ENCODE measurements around the gene DUS3L.

Gene DUS3L

DNA sequence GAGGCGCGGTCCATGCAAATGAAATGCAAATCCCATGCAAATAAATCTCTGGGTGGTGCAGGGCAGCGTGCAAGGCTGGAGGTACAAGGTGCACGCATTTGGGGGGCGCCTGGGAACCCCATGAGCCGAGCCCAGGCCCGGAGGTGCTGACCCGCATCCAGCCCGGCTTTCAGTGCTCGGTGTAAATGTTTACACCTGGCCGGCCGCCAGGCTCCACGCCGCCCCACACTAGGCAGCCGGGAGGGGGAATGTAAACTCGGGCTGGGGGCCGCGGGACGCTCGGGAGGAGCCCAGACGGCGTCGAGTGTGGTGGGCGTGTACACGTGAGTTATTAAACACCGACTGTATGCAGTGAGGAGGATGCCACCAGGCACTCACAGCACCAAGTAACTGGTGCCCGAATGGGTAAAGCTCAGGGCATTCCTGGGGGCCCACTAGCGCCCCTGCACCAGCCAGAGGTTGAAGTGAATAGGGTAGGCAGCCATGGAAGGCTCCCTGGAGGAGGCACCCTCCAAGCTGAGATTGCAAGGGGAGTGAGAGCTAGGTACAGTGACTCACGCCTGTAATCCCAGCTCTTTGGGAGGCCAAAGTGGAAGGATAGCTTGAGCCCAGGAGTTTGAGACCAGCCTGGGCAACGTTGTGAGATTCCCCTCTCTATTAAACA, 31.4 kb upstream of the DUS3L start:
- DNase-seq (ENCODE audit: low read depth): no peak

DNA sequence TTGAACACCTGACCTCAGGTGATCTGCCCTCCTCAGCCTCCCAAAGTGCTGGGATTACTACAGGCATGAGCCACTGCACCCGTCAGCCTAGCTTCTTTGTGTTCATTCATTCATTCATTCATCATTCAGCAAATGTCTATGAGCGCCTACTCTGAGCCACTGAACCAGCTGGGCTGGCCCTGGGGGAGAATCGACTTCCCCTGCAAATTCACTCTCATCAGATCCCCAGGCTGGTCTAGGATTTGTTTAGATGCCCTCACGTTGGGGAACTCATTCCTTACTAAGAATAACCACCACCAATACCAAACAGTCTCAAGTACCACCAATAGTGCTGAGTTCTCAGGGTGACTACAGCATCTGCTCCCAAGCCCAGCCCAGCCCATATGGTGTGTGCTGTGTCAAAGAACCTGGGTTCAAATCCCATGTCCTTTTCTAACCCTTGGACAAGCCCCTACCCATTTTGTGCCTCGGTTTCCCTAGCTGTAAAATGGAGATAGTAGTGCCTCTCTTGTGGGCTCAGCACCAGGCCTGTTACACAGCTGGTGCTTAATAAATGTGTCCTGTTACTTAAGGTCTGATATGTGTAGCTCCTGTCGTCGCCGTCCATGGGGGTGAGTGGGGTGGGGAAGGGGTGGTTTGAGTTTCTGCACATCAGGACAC, 30.7 kb upstream of the DUS3L start:
- DNase-seq (ENCODE audit: low read depth): no peak

DNA sequence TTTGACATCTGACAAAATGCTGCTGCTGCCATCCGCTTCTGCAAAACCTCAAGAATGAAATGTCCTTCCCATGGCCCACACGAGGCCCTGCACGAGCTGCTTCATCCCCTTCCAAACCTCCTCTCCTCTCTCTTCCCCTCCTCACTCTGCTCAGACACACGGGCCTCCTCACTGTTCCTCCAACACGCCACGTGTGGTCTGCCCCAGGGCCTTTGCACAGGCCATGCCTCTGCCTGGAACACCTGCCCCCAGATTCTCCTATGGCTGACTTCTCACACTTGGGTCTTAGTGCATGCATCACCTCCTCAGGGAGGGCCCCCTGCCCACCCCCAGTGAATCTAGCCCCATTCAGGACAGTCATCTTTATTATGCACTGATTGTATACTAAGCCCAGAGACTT, 29.8 kb upstream of the DUS3L start:
- DNase-seq (ENCODE audit: low read depth): no peak

DNA sequence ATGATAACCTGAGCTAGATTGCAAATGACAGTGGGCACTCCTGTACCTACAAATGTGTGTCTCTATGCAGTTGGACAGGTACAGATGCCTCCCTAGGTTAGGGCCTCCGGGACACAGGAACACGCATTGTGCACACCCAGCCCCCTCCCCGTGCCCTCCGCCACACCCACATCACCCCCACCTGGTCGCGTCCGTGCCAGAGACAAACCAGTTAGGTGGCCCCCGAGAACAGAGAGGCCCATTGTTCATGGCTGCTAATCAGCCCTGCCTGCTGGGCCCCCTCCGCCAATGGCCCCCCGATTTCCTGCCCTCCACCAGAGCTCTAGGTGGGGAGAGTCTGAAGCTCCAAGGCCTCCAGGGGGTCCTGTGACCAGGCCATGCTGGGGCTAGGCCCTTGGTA, 27.6 kb upstream of the DUS3L start:
- no peak for DNase-seq (ENCODE audit: low read depth)

DNA sequence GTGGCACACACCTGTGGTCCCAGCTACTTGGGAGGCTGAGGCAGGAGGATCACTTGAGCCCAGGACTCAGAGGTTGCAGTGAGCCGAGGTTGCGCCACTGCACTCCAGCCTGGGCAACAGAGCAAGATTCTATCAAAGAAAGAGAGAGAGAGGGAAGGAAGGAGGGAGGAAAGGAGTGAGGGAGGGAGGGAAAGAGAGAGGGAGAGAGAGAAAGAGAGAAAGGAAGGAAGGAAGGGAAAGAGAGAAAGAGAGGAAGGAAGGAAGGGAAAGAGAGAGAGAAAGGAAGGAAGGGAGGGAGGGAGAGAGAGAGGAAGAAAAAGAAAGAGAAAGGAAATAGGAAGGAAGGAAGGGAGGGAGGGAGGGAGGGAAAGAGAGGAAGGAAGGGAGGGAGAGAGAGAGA, 26.3 kb upstream of the DUS3L start:
- DNase-seq (ENCODE audit: low read depth): no peak

GRCh38 chr19:5814852-5815246, 23.9 kb upstream of the DUS3L start:
- no peak for DNase-seq (ENCODE audit: low read depth)

GRCh38 chr19:5814123-5814851, 23.3 kb upstream of the DUS3L start:
- DNase-seq (ENCODE audit: low read depth): no peak

DNA sequence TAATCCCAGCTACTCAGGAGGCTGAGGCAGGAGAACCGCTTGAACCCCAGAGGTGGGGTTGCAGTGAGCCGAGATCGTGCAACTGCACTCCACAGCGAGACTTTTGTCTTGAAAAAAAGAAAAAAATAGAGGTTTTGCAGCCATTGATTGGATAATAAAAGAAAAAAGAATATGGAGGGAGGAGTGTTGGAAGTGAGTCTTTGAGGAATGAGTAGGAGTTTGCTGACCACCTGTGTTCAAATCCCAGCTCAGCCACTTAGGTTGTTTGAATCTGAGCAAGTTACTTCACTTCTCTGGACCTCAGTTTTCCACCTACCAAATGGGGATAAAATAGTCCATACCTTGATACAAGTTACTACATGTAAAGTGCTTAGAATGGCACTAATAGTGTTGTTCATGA, 20.2 kb upstream of the DUS3L start:
- no peak for DNase-seq (ENCODE audit: low read depth)

DNA sequence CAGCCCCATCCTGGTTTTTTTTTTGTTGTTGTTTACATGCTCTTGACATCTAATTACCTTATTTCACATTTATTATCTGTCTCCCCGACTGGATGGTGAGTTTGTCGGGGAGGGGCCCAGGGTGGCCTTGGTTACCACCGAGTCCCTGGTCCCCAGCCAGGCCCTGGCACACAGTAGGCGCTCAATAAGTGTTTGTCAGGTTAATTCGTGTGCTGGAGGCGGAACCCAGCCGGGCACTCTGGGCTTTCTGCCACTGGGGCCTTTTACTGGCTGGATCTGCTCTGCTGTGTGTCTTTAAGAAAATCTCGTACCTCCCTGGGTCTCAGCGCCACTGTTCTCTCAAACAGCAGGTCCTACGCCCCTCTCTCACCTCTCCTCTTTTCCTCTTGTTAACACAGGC, 18.5 kb upstream of the DUS3L start:
- DNase-seq (ENCODE audit: low read depth): no peak

GRCh38 chr19:5809053-5809452, 18.1 kb upstream of the DUS3L start:
- no peak for DNase-seq (ENCODE audit: low read depth)

DNA sequence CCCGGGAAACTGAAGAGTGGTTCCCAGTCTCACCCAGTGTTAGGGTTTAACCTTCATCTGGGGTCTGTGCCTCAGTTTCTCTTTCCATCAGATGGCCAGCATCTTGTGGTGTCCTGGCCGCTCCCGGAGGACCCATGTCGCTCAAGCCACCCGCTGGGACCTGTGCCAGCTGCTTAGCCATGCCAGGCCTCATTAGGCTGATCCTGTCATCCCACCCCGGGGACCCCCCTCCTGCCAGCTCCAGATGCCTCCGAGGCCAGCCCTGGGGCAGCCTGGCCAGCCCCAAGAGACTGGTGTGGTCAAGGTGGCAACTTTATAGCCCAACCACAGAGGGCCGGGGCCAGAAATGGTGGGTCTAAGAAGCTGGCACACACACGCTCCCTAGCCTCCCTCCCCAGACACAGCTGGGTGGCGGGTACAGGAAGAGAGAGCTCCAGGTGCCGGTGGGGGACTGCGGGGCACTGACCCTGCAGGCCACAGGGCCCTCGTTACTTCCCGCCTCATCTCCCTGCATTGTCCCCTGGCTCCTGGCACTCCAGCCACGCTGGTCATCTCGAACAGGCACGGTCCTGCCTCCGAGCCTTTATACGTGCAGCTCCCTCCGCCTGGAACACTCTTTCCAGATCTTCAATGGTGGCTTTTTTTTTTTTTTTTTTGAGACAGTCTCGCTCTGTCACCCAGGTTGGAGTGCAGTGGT, 17.3 kb upstream of the DUS3L start:
- DNase-seq (ENCODE audit: low read depth): no peak

GRCh38 chr19:5806905-5807304, 15.9 kb upstream of the DUS3L start:
- no peak for DNase-seq (ENCODE audit: low read depth)

DNA sequence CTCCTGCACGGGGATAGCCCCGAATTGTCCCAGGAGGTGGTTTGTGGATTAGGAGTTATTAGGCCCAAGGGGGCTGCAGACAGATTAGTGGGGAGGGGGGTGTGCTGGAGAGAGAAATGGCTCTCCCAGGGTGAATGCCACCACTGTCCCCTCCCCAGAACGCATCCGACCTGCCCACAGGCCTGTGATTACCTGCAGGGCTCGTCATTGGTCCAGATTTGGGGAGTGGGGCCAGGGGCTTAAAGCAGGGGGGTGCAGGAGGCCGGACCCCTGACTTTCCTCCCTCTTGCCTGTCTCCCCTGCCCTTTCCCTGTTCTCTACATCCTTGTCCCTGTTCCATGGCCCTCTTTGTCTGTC, 15.1 kb upstream of the DUS3L start:
- DNase-seq (ENCODE audit: low read depth): no peak

DNA sequence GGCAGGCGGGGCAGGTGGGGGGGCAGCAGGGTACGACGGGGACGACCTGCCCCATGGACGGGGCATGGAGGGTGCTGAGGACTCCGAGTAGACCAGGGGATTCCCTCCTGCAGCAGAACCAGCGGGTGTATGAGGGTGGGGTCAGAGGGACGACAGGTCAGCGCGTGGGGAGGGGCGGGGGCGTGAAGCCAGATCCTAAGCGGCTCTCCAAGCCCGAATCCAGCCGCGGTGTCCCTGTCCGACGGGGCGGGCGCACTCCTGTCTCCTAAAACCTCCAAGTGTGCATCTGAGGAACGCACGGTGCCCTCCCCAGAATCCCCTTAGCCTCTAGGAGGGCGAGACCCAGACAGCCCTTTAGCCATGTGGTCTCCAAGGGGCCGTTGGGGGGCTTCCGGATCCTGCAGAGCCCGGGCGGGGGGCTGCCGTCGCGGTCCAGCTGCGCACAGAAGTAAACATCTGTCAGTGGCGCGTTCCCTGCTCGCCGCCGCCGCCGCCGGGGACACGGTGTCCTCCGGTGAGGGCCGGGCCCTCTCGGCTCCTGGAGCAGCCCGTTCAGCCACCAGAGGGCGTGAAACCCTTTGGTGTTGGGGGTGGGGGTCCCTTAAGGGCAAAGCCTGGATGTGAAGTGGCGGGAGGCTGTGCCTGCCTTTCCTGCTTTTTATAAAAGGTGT, 14.6 kb upstream of the DUS3L start:
- DNase-seq (ENCODE audit: low read depth): peak; percentile 45

GRCh38 chr19:5804516-5805461, 13.8 kb upstream of the DUS3L start, which contains the start of gene NRTN:
TSS of gene NRTN (plus strand) at chr19:5805067. CDS start at chr19:5824166, 19,099 bp downstream.
- peak; percentile 47 for DNase-seq (ENCODE audit: low read depth)

DNA sequence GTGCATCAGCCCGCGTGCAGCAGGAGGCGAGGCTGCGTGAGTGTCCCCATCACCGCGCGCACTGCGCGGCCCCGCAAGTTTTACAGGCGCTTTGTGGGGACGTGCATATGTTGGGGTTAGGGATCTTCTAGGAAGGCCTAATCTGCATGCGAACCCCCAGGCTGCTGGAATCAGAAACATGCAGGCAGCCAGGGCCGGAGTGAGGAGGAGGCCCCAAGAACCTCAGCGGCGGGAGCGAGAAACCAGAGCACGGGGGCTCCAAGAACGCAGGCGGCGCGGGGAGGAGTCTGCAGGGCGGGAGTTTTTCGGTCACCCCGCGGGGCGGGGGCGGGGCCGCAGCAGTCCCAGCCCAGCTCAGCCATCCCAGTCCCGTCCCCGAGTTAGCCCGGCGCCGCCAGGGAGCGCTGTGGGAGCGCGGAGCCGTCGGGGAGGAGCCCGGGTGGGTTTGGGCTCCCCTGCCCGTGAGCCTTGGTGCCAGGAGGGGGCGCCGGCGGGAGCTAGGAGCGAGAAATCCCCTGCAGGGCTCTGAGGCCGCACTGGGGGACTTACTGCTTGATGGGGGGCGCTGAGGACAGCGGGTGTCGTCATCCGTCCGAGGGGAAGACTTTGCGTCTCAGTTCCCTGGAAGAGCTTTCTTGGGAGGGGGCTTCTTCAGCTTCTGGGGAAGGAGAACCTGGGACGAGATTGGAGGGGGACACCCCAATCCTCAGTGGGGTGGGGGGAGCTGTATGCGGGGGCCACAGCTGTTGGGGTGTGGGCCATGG, 13.0 kb upstream of the DUS3L start:
- peak; percentile 92 for DNase-seq (ENCODE audit: low read depth)

GRCh38 chr19:5803441-5803751, 12.4 kb upstream of the DUS3L start:
- no peak for DNase-seq (ENCODE audit: low read depth)

GRCh38 chr19:5801796-5802619, 11.0 kb upstream of the DUS3L start:
- DNase-seq (ENCODE audit: low read depth): no peak

Measured in T follicular helper cell (primary cell).